Mesodermal cell (in vitro differentiated cells): ENCODE results near the gene AOPEP.

Experiments used
- H3K27ac ChIP-seq: 2 replicates; pipeline ENCODE4 v1.7.0; 2013; ENCODE audit warnings: mild to moderate bottlenecking, low read depth, low read length, moderate library complexity; ENCODE audit not compliant: severe bottlenecking
- H3K36me3 ChIP-seq: 2 replicates; pipeline ENCODE4 v1.7.1; 2013; ENCODE audit warnings: mild to moderate bottlenecking, low read length, moderate library complexity; ENCODE audit not compliant: control insufficient read depth, insufficient read depth
- H3K4me1 ChIP-seq: one replicate; pipeline ENCODE4 v1.7.1; 2013; ENCODE audit warnings: mild to moderate bottlenecking, low read length; ENCODE audit not compliant: insufficient read depth, control insufficient read depth, poor library complexity, severe bottlenecking
- H3K4me3 ChIP-seq: 2 replicates; pipeline ENCODE4 v1.7.0; 2013; ENCODE audit warnings: low read length, control low read depth, mild to moderate bottlenecking; ENCODE audit not compliant: insufficient read depth, poor library complexity, severe bottlenecking; ENCODE audit errors: extremely low read depth
- H3K9me3 ChIP-seq: 2 replicates; pipeline ENCODE4 v1.7.1; 2013; ENCODE audit warnings: mild to moderate bottlenecking, low read length, moderate library complexity; ENCODE audit not compliant: control insufficient read depth
- WGBS, 2 experiments: methylation state at CpG; one replicate each; pipeline ENCODE4 v1.1.5; 2013; ENCODE audit warnings: missing lambda C conversion rate in 2 of 2; ENCODE audit not compliant: insufficient coverage in 2 of 2; 5-methylcytosine and 5-hydroxymethylcytosine counted together

The AOPEP gene

DNA sequence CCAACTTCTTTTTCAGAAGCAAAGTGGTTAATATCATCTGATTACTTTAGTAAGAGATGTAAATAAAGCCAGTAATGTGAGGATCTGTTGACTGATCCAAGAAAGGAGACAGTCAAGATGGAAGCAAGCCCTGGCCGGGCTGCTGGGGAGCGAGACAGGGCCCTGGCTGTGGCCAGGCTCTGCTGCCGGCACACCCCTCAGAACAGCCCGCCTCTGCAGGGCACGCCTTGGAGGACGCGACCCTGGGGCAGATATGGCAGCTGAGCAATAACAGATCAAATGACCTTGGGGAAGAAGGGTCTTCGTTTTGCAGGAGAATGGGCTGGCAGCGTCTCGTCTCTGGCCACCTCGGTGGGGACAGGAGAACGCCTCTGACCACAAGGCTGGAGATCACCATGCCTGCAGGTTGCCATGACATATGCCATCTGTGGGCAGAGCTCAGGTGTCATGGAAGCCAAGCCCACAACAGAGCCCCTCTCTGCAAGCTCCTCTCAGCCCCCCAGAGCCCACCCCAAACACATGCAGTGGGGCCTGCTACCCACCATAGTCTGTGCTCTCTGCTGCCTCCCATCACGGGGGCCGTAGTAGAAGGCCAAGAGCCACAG is 384.5 kb downstream of the AOPEP start:
- Histone ChIP-seq H3K4me3 (no peak overlapping the region), H3K9me3 (no peaks in the 10 kb centered on the region), H3K36me3 (peaks cover 43% of the 10 kb centered on the region), H3K4me1 (no peaks in the 10 kb centered on the region), H3K27ac (no peak overlapping the region)
- WGBS, 2 experiments, result 94 to 96% methylated on average over 11 to 13 of the region's 14 CpGs

DNA sequence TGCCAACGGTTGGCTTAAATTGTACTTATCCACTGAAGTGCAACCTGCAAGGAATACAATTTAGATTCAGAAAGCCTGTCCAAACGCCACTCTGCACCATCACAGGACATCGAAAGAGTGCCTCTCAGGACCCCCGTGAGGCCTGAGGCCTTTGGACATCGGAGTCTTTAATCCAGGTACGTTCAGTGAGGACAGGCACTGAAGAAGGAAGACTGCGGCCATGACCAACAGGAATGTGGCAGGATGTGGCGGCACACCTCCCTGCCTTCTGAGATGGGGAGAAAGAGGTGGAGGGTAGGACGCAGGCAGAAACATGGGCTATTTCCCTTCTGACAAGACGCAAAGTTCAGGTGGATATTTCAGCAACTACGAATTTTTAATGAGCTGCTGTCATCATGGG is 385.2 kb downstream of the AOPEP start:
- Histone ChIP-seq H3K4me3 (no peak overlapping the region), H3K27ac (no peak overlapping the region), H3K4me1 (no peaks in the 10 kb centered on the region), H3K9me3 (no peaks in the 10 kb centered on the region), H3K36me3 (peaks cover 38% of the 10 kb centered on the region)
- 94 to 98% methylated on average over 11 of the region's 11 CpGs for WGBS, 2 experiments

DNA sequence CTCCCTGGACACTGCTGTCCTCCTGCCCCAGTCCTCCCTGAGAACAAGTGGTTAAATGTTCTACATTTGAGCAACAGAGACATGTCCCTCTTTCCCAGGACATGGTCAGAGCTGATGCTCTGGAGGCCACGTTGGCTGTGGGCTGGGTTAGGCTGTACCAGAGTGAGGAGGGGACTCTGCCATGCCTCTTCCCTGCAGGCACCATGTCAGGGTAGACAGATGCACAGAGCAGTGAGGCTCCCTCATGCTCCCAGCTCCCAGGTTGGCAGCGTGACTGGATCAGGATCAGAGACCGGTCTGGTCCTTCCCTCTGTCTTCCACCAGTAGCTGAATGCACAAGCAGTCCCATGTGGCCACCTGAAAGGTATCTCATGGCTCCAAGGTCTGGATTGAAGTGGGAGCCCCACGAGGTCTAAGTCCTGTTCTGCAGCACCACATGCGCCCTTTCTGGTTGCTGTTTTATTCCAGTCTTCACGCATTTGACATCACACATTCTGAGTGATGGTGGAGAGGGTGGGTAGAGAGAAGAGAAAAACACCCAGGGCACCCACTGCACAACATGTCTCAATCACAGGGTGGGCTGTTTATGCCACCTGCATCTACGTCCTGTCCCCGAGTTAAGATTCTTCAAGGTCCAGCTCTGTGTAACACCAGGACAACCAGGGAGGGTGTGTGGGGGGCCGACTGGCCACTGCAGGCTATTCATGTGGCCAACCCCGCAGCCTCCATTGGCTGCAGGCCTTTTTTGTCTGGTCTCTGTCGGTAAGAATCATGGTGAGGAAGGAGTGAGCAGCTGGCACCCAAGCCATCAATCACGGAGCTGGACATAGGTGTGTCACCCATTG is 386.2 kb downstream of the AOPEP start:
- 90 to 95% methylated on average over 10 of the region's 12 CpGs for WGBS, 2 experiments
- H3K9me3 ChIP-seq, result no peaks in the 10 kb centered on the region
- no peaks in the 10 kb centered on the region for H3K4me1 ChIP-seq
- no peak overlapping the region for H3K27ac ChIP-seq
- peaks cover 30% of the 10 kb centered on the region for H3K36me3 ChIP-seq
- H3K4me3 ChIP-seq, result no peak overlapping the region

DNA sequence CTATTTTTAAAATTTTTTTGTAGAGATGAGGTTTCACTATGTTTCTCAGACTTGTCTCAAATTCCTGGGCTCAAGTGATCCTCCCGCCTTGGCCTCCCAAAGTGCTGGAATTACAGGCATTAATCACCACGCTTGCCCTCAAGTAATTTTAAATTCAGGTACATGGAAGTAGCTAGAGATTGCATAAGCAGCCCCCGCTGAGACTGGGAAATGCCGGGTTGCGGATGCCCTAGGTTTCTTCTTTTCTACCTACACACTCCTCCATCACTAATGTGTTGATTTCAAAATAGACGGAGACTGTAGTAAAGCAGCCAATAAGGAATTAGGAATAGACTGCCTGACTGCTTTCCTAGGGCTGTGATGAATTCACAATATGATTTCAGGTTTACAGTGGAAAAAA is 388.6 kb downstream of the AOPEP start:
- no peaks in the 10 kb centered on the region for H3K4me1 ChIP-seq
- H3K36me3 ChIP-seq, result peaks cover 21% of the 10 kb centered on the region
- 90 to 97% methylated on average over 2 to 6 of the region's 6 CpGs for WGBS, 2 experiments
- H3K27ac ChIP-seq, result no peak overlapping the region
- no peaks in the 10 kb centered on the region for H3K9me3 ChIP-seq
- H3K4me3 ChIP-seq, result no peak overlapping the region

DNA sequence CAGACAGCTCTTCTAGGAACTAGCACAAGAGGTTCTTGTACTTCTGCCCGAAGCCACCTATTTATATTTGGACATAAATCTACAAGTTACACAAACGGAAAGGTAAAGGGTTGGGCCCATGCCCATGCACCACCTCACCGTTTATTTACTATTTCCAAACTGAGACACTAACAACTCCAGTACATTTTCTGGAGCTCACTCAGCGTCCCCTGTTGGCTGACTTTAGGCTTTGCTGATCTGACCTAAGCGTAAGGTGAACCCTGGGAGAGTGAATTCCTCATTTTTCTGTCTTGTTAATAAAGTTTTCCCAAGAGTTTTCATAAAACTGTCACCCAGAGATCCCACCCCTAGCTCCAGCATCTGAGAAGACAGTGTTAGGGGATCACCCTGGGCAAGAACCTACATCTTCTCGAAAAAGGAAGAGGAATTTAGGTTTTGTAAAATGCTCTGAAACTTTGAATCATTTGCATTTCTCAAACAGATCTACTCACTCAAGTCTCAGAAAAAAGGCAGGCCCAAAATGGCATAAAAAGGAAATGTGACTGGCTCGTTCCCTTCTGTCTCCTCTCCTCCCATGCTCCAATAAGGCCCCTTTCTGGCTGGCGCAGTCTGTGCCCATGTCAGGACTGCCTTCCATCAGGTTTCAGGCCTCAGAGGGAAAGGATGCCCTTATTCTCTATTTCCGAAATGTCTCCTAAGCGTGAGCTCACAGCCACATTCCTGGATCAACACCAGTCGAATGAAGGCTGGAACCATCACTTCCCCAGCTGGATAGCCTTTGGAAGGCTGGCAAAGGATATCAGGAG is 389.7 kb downstream of the AOPEP start:
- Histone ChIP-seq H3K36me3 (peaks cover 16% of the 10 kb centered on the region), H3K27ac (no peak overlapping the region), H3K4me1 (no peaks in the 10 kb centered on the region), H3K9me3 (no peaks in the 10 kb centered on the region), H3K4me3 (no peak overlapping the region)
- WGBS, 2 experiments, result 83 to 86% methylated on average over 6 to 9 of the region's 11 CpGs

DNA sequence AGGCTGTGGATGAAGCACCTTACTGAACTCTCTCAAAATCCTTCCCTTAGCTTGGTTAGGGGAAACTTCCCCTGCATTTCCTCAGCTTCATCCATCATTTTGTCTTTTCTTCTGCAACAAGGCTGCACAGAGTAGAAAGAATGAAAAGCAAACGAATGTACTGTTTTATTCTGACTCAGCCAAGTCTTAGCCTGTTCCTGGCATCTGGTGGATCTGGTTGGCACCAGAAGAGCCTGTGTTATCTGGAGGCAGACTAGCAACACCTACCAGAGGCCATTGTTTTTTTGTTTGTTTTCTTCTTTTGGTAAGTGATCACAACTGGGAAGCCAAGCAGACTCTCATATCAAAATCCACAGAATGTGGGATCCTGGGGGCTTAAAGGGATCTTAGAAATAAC is 390.3 kb downstream of the AOPEP start:
- Histone ChIP-seq H3K9me3 (no peaks in the 10 kb centered on the region), H3K4me1 (no peaks in the 10 kb centered on the region), H3K4me3 (no peak overlapping the region), H3K27ac (no peak overlapping the region), H3K36me3 (peaks cover 10% of the 10 kb centered on the region)
- WGBS, 2 experiments, result 83 to 100% methylated on average over 1 of the region's 1 CpG

DNA sequence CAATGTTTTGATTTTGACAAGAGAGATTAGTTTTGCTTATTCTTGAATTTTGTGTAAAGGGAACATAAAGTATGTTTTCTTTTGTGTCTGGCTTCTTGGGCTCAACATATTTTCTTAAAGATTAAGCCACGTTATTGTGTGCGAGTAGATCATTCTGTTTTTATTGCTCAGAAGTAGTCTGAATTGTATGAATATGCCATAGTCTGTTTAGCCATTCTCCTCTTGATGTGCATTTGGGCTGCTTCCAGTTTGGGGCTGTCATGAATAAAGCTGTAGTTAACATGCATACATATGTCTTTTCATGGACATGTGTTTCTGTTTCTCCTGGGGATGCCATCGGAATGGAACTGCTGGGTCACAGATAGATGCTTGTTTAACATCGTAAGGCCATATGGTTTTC is 392.1 kb downstream of the AOPEP start:
- Histone ChIP-seq H3K36me3 (peaks cover 3% of the 10 kb centered on the region), H3K4me3 (no peak overlapping the region)
- WGBS, 2 experiments, result 100% methylated on average over 2 to 4 of the region's 4 CpGs

DNA sequence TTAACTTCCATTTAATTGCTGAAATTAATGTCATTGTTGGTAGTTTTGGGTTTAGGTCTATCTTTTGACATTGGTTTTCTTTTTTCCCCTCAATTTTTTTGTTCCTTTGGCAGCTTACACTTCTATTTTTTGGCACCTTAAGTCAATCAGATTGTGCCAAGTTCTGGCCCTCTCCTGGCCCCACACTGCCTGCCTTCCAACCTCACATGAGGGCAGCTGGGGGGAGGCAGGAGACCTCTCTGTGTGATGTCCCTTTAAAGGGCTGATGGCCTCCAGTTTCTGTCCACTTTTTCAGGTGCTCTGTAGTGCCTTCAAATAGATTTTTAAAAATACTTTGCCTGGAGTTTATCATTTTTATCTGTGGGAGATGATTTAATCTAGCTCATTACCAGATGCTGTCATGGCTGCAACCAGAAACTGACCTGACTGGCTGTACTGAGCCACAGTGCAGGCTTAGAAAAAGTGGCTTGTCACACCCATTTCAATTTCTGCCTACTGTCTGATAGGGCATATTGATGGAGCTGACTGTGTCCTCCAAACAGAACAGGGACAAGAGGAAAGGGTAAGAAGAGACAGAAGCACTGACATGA is 394.4 kb downstream of the AOPEP start:
- peaks cover 9% of the 10 kb centered on the region for H3K36me3 ChIP-seq
- peaks cover 3% of the 10 kb centered on the region for H3K4me1 ChIP-seq
- no peaks in the 10 kb centered on the region for H3K9me3 ChIP-seq
- no peak overlapping the region for H3K27ac ChIP-seq
- no peak overlapping the region for H3K4me3 ChIP-seq

More for the DNA sequence above, 392.1 kb downstream of the AOPEP start:
- Histone ChIP-seq H3K27ac (no peak overlapping the region), H3K9me3 (no peaks in the 10 kb centered on the region), H3K4me1 (no peaks in the 10 kb centered on the region)

DNA sequence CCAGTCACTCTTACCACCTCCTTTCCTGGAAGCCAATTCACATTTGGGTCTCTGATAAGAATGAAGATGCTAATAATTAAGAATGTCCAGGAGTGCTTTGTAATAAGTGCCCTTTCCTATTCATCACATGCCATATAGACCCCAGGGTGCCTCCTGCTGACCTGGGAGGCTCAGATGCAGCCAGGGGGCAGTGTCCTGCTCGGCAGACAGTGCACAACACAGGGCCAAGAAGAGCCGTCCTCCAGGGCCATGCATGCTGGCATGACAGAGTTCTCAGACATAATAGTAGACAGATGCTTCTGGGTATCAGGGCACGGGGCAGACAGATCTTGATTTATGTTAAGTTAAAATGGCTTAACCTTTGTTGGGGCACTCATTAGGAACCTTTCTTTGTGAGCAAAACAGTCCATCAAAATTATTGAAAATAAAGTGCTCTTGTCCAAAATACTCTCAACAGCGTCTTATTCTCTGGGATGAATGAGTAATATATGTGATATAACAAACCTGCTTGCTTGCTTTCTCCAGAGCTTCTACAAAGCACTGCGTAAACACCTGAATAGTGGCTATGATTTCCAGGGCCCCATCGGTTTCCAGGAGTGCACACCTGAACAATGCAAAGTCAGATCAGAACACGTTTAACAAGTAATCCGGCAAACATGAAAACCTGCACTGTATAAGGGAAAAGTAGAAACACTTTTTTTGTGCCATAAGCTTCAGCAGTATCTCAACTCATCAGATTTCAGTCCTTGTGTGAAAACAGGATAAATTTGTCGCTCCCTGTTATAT is 398.3 kb downstream of the AOPEP start:
- 84 to 92% methylated on average over 6 to 7 of the region's 9 CpGs for WGBS, 2 experiments
- Histone ChIP-seq H3K4me3 (no peak overlapping the region), H3K36me3 (peaks cover 9% of the 10 kb centered on the region), H3K9me3 (no peaks in the 10 kb centered on the region), H3K4me1 (peaks cover 6% of the 10 kb centered on the region), H3K27ac (no peak overlapping the region)

DNA sequence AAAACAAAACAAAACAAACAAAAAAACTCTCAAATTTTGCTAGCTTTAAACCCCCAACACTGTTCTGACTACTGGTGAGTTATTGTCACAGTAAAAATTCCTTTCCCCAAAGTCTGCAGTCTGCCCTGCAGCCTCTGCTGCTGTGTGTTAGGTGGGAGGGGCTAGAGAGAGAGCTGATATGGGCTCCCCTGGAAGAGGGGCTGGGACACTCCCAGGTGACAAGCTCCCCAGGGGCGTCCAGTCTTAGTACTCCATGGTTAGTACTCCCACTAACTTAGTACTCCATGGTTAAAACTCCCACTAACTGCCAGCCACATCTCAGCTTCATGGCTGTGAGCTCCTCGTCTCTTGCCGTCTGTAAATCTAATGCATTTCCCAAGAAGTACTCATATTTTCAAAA is 399.2 kb downstream of the AOPEP start:
- Histone ChIP-seq H3K36me3 (peaks cover 9% of the 10 kb centered on the region), H3K27ac (no peak overlapping the region), H3K9me3 (no peaks in the 10 kb centered on the region), H3K4me1 (peaks cover 9% of the 10 kb centered on the region), H3K4me3 (no peak overlapping the region)
- 40% methylated on average over 1 of the region's 3 CpGs; no CpG with 5 or more reads in 1 of the 2 experiments for WGBS, 2 experiments
